Endodermal cell (in vitro differentiated cells): ENCODE measurements around the gene CMIP. TPM values are rescaled to one million over a fixed set of nuclear protein-coding genes. Genes with fewer than 3 reads are reported as not detected.

Source experiments
- DNase-seq: peaks from one replicate; pipeline ENCODE4 v3.0.0-alpha.2; 2017
- H3K27ac ChIP-seq: 2 replicates; pipeline ENCODE4 v1.5.1; 2013; ENCODE audit warnings: mild to moderate bottlenecking, low read depth, low read length, moderate library complexity
- H3K27me3 ChIP-seq: 2 replicates; pipeline ENCODE4 v1.6.1; 2013; ENCODE audit warnings: mild to moderate bottlenecking, low read length, moderate library complexity; ENCODE audit not compliant: insufficient read depth, control insufficient read depth, poor library complexity, severe bottlenecking
- H3K36me3 ChIP-seq: 2 replicates; pipeline ENCODE4 v1.7.0; 2013; ENCODE audit warnings: mild to moderate bottlenecking, low read length, moderate library complexity; ENCODE audit not compliant: control insufficient read depth, insufficient read depth
- H3K4me1 ChIP-seq: one replicate; pipeline ENCODE4 v1.7.0; 2013; ENCODE audit warnings: low read length; ENCODE audit not compliant: control insufficient read depth, insufficient read depth
- H3K4me3 ChIP-seq: 2 replicates; pipeline ENCODE4 v1.5.1; 2013; ENCODE audit warnings: mild to moderate bottlenecking, low read length, moderate library complexity
- H3K9ac ChIP-seq: 2 replicates; pipeline ENCODE4 v1.6.1; 2013; ENCODE audit warnings: mild to moderate bottlenecking, low read length, moderate library complexity; ENCODE audit not compliant: poor library complexity, severe bottlenecking; ENCODE audit errors: extremely low read depth
- H3K9me3 ChIP-seq: 2 replicates; pipeline ENCODE4 v1.6.1; 2013; ENCODE audit warnings: mild to moderate bottlenecking, low read length, moderate library complexity; ENCODE audit not compliant: control insufficient read depth
- H3K27ac Mint-ChIP-seq: 2 replicates; pipeline ENCODE4 v1.8.0; 2020; ENCODE audit warnings: mixed read lengths
- H3K27me3 Mint-ChIP-seq: 2 replicates; pipeline ENCODE4 v1.8.0; 2021; ENCODE audit warnings: mild to moderate bottlenecking, mixed read lengths; ENCODE audit not compliant: insufficient read depth
- H3K36me3 Mint-ChIP-seq: 2 replicates; pipeline ENCODE4 v1.8.0; 2020; ENCODE audit warnings: low read depth, mixed read lengths
- H3K4me1 Mint-ChIP-seq: 2 replicates; pipeline ENCODE4 v1.8.0; 2020; ENCODE audit warnings: mixed read lengths
- H3K4me3 Mint-ChIP-seq: 2 replicates; pipeline ENCODE4 v1.8.0; 2020; ENCODE audit warnings: mild to moderate bottlenecking, moderate library complexity, mixed read lengths
- H3K9me3 Mint-ChIP-seq: 2 replicates; pipeline ENCODE4 v1.8.0; 2020; ENCODE audit warnings: mild to moderate bottlenecking, mixed read lengths
- WGBS, 2 experiments: methylation state at CpG; one replicate each; pipeline versions ENCODE4 v1.1.5 to v1.1.7; 2013; ENCODE audit warnings: missing lambda C conversion rate in 2 of 2, mixed read lengths in 1 of 2; ENCODE audit not compliant: insufficient coverage in 1 of 2, insufficient read length in 1 of 2; 5-methylcytosine and 5-hydroxymethylcytosine counted together
- total RNA-seq, 2 donors: library from RNA; stranded (reverse); fragmentation: NEBNext Ultra II Directional in 1 of 2; extraction: Animal tissue kit (Norgen Biotek cat#: 25700) in 1 of 2; gene quantifications; 2 replicates in 1 of 2; 3 replicates in 1 of 2; pipeline ENCODE4 v1.2.1, GENCODE V29; 2021
- TF ChIP-seq, protein P1 (sequence below): fragments of 200-600 bp; sonication (generic); conservative IDR thresholded peaks from 2 replicates; pipeline ENCODE4 v1.5.0; 2021; ENCODE audit warnings: antibody characterized with exemption, mild to moderate bottlenecking

Gene CMIP
- total RNA-seq, 2 donors from 2014 or later, result 64.0 to 64.7 TPM

- peaks cover 1% of the 10 kb centered on the region for H3K27me3 Mint-ChIP-seq
- H3K27ac Mint-ChIP-seq, result no peak overlapping the region
- H3K27me3 ChIP-seq, result no peaks in the 10 kb centered on the region
- no peaks in the 10 kb centered on the region for H3K36me3 ChIP-seq
- no peaks in the 10 kb centered on the region for H3K4me1 Mint-ChIP-seq
- no peaks in the 10 kb centered on the region for H3K4me1 ChIP-seq
- H3K4me3 Mint-ChIP-seq, result no peak overlapping the region
- TF ChIP-seq, protein P1, sequence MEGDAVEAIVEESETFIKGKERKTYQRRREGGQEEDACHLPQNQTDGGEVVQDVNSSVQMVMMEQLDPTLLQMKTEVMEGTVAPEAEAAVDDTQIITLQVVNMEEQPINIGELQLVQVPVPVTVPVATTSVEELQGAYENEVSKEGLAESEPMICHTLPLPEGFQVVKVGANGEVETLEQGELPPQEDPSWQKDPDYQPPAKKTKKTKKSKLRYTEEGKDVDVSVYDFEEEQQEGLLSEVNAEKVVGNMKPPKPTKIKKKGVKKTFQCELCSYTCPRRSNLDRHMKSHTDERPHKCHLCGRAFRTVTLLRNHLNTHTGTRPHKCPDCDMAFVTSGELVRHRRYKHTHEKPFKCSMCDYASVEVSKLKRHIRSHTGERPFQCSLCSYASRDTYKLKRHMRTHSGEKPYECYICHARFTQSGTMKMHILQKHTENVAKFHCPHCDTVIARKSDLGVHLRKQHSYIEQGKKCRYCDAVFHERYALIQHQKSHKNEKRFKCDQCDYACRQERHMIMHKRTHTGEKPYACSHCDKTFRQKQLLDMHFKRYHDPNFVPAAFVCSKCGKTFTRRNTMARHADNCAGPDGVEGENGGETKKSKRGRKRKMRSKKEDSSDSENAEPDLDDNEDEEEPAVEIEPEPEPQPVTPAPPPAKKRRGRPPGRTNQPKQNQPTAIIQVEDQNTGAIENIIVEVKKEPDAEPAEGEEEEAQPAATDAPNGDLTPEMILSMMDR, result peak; percentile 79
- no peak overlapping the region for H3K27ac ChIP-seq
- H3K9me3 Mint-ChIP-seq, result no peaks in the 10 kb centered on the region
- H3K9ac ChIP-seq, result no peak overlapping the region
- H3K36me3 Mint-ChIP-seq, result no peaks in the 10 kb centered on the region
- no peak for DNase-seq
- no peak overlapping the region for H3K4me3 ChIP-seq
- no peaks in the 10 kb centered on the region for H3K9me3 ChIP-seq
- 62 to 63% methylated on average over 5 to 7 of the region's 8 CpGs for WGBS, 2 experiments
These were observed 278.6 kb downstream of the CMIP start for GRCh38 chr16:81723098-81723723.

GRCh38 chr16:81728435-81728834 is 283.8 kb downstream of the CMIP start:
- Histone ChIP-seq H3K4me3 (no peak overlapping the region), H3K36me3 (no peaks in the 10 kb centered on the region), H3K4me1 (peaks cover 3% of the 10 kb centered on the region), H3K9me3 (no peaks in the 10 kb centered on the region), H3K27ac (no peak overlapping the region), H3K9ac (no peak overlapping the region), H3K27me3 (no peaks in the 10 kb centered on the region)
- Mint-ChIP-seq H3K4me3 (no peak overlapping the region), H3K9me3 (no peaks in the 10 kb centered on the region), H3K4me1 (peaks cover 6% of the 10 kb centered on the region), H3K36me3 (no peaks in the 10 kb centered on the region), H3K27me3 (peaks cover 4% of the 10 kb centered on the region), H3K27ac (no peak overlapping the region)
- 87 to 96% methylated on average over 4 of the region's 4 CpGs for WGBS, 2 experiments
- DNase-seq, result no peak
- TF ChIP-seq, protein P1, result no peak

GRCh38 chr16:81729451-81729850 is 284.8 kb downstream of the CMIP start:
- Histone ChIP-seq H3K9ac (no peak overlapping the region), H3K4me3 (no peak overlapping the region), H3K36me3 (no peaks in the 10 kb centered on the region), H3K4me1 (peaks cover 3% of the 10 kb centered on the region), H3K9me3 (no peaks in the 10 kb centered on the region), H3K27me3 (no peaks in the 10 kb centered on the region), H3K27ac (no peak overlapping the region)
- Mint-ChIP-seq H3K4me1 (peaks cover 6% of the 10 kb centered on the region), H3K36me3 (no peaks in the 10 kb centered on the region), H3K27me3 (peaks cover 4% of the 10 kb centered on the region), H3K9me3 (no peaks in the 10 kb centered on the region), H3K27ac (peak overlapping the region; percentile 44), H3K4me3 (peak overlapping the region; percentile 51)
- peak; percentile 94 for DNase-seq
- TF ChIP-seq, protein P1, result peak; percentile 74
- WGBS, 2 experiments, result 85 to 87% methylated on average over 6 to 16 of the region's 16 CpGs
